Central memory CD8-positive, alpha-beta T cell (primary cell): ENCODE data around the gene IRS1.

Experiments
- ATAC-seq: fragments of 150-1000 bp; cut with Tn5 transposase; replicated peaks from 2 replicates; pipeline ENCODE4 v1.10.0; 2022; ENCODE audit warnings: mild to moderate bottlenecking, moderate FRiP score, moderate number of reproducible peaks; ENCODE audit not compliant: poor library complexity, severe bottlenecking; ENCODE audit errors: extremely low read depth
- DNase-seq, 2 donors: peaks; one replicate each; pipeline ENCODE4 v3.0.0; 2021; ENCODE audit warnings: low spot score in 2 of 2
- H3K27ac Mint-ChIP-seq: one replicate; pipeline ENCODE4 v1.8.0; 2022; ENCODE audit warnings: low read depth, mild to moderate bottlenecking, moderate library complexity, mixed read lengths
- H3K27me3 Mint-ChIP-seq: one replicate; pipeline ENCODE4 v1.8.0; 2022; ENCODE audit warnings: mixed read lengths
- H3K36me3 Mint-ChIP-seq: one replicate; pipeline ENCODE4 v1.8.0; 2022; ENCODE audit warnings: mild to moderate bottlenecking, moderate library complexity, mixed read lengths; ENCODE audit not compliant: insufficient read depth
- H3K4me1 Mint-ChIP-seq: one replicate; pipeline ENCODE4 v1.8.0; 2022; ENCODE audit warnings: mixed read lengths
- H3K4me3 Mint-ChIP-seq: one replicate; pipeline ENCODE4 v1.8.0; 2022; ENCODE audit warnings: mild to moderate bottlenecking, moderate library complexity, mixed read lengths
- H3K9me3 Mint-ChIP-seq: one replicate; pipeline ENCODE4 v1.8.0; 2022; ENCODE audit warnings: mixed read lengths

The IRS1 gene

DNA sequence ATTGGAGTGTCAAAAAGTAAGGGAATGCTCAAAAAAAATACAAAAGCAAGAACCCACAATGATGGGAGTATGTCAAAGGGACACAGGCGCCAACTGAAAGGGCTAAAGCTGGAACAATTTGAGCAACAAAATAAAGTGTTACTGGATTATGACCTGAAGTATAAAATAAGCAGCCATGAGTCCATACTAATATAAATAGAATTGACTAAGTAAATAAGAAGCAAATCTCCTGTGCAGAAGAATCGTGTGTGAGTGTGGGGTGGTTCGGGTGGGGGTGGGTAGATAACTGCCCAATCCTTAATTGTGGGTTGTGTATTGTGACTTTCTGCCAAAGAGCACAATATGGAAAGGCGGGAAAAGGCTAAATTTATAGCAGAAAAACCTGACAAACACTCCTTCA lies 23.5 kb downstream of the IRS1 start:
- no peak for ATAC-seq
- DNase-seq, result no peak
- Mint-ChIP-seq H3K27me3 (peaks cover 63% of the 10 kb centered on the region), H3K4me1 (peaks cover 18% of the 10 kb centered on the region), H3K27ac (no peak overlapping the region), H3K9me3 (peaks cover 11% of the 10 kb centered on the region), H3K36me3 (peaks cover 1% of the 10 kb centered on the region), H3K4me3 (no peak overlapping the region)

DNA sequence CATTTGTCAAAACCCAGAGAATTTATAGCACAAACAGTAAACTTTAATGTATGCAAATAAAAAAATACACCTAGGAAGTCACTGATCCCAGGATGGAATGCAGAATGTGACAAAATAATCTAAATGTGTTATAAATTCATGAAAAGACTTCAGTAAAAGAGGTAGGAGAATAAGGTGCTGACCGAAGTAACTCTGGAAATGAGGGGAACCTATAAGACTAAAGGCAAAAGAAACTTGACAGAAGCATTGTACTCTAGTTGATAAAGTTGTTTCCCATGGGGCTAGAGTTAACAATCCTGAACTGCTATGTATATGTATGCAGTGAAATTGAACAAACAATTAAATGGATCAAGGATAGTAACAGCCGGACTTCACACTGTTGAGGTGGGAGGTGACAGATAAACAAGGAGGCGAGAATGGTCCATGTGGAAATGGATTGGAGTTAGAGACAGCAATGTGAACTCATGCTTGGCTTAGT lies 24.5 kb downstream of the IRS1 start:
- peaks cover 59% of the 10 kb centered on the region for H3K27me3 Mint-ChIP-seq
- peaks cover 18% of the 10 kb centered on the region for H3K4me1 Mint-ChIP-seq
- peaks cover 1% of the 10 kb centered on the region for H3K36me3 Mint-ChIP-seq
- no peak overlapping the region for H3K4me3 Mint-ChIP-seq
- no peak for DNase-seq
- peaks cover 11% of the 10 kb centered on the region for H3K9me3 Mint-ChIP-seq
- H3K27ac Mint-ChIP-seq, result no peak overlapping the region
- ATAC-seq, result no peak

DNA sequence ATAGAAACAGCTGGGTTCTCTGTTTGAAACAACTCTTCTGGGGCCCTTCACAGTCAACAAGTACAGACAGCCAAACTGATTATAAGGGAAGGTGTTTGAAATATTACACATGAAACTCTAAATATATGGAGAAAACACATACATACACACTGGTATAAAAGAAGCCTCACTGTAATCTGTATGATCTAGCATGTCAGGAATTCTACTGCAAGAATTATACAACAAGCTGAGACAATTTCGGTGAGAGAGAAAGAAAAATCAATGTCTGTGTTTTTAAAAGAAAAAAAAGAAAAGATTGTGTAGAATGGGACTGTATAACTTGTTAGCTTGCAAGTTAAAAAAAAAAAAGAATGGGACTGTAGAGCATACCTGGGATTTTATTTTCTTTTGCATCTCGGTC lies 26.3 kb downstream of the IRS1 start:
- Mint-ChIP-seq H3K9me3 (peaks cover 11% of the 10 kb centered on the region), H3K36me3 (peaks cover 1% of the 10 kb centered on the region), H3K4me1 (peaks cover 18% of the 10 kb centered on the region), H3K27me3 (peaks cover 44% of the 10 kb centered on the region), H3K4me3 (no peak overlapping the region), H3K27ac (no peak overlapping the region)
- DNase-seq (no peak), ATAC-seq (no peak)

DNA sequence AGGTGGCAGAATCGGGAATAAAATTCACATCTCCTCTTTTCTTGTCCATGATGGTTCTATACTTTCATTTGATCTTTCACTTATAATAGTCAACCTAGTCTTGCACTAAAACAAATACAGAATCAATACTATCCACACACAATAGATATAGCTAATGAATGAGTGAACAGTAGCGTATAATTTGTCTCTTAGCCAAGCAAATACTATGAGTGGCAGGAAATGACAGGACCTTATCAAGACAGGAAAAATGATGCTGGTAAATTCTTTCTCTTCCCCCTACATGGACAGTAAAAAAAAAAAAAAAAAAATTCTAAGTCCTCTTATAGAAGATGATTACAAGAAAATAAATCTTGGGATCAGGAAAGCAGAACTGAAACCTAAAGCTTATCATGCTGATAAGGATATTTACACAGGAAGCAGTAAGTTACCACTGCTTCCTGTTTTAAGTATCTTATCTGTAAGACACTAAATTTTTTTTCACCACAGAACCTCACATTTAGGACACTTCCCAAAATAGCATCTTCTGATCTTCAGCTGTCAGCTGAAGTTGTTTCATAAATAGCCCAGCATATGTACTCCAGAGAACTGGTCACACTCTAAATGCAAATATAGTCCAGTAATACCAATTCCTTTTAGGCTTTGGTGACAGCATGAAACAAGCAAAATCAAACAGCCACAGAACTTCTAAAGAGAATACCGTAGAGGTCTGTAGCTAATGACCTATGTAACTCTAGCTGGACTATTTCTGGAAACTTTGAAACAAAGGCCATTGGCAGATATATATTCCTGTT lies 27.0 kb downstream of the IRS1 start:
- DNase-seq (no peak), ATAC-seq (peak; percentile 72)
- H3K9me3 Mint-ChIP-seq, result peaks cover 11% of the 10 kb centered on the region
- no peak overlapping the region for H3K27ac Mint-ChIP-seq
- peaks cover 1% of the 10 kb centered on the region for H3K36me3 Mint-ChIP-seq
- peaks cover 18% of the 10 kb centered on the region for H3K4me1 Mint-ChIP-seq
- H3K27me3 Mint-ChIP-seq, result peaks cover 41% of the 10 kb centered on the region
- H3K4me3 Mint-ChIP-seq, result no peak overlapping the region

DNA sequence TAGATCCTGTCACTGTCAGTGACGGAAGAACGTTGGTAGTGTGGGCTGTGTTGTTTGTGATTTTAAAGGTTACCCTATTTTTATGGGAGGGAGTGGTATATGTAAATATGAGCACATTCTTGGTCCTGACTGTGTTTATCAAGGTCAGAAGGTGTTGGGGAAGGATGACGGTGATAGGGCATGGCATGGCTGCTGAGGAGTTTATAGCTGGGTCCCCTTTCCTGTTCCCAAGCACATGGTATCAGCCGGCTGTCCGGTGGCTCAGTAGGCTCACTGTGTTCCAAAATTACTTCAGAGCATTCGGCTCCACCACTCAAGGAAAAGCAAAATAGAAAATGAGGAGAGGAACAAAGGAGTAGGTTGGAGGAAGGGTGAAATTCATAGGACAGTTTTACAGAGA lies 28.6 kb downstream of the IRS1 start:
- ATAC-seq, result no peak
- Mint-ChIP-seq H3K9me3 (peaks cover 11% of the 10 kb centered on the region), H3K4me1 (peaks cover 18% of the 10 kb centered on the region), H3K27ac (no peak overlapping the region), H3K27me3 (peaks cover 26% of the 10 kb centered on the region), H3K36me3 (peaks cover 1% of the 10 kb centered on the region), H3K4me3 (no peak overlapping the region)
- no peak for DNase-seq

DNA sequence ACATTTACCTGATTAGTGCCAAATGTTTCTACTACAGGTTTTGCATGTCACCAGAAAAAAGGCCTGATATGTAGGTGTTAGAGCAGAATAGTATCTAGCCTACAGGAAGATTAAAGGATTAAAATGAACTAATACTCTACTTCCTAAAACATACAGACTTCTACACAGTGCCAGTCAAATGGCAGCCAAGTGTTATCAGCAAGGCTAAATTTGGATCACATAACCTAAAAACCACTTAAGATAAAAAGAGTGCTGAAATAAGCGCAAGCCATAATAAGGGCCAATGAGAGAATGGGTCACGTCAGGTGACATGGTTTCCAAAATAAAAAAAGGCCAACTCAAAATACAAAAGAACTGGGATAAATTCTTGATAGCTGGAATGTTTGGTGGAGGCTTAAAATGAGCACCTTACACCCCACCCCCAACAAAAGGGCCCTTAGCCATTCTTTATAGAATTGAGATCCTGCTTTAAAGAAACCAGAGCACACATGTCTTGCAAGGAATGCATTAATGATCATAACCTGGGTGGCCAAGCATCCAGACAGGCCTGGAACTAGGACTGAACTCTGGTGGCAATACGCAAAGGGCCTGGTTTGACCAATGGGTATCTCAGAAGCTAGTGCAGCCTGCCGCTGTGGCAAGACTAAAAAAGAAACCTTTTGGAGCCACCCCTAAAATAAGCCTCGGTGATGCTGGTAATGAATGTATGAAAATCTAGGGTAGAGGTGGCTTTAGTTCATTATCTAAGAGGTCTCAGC lies 32.4 kb downstream of the IRS1 start:
- DNase-seq (no peak), ATAC-seq (no peak)
- Mint-ChIP-seq H3K9me3 (no peaks in the 10 kb centered on the region), H3K27me3 (no peaks in the 10 kb centered on the region), H3K4me3 (no peak overlapping the region), H3K36me3 (peaks cover 1% of the 10 kb centered on the region), H3K27ac (no peak overlapping the region), H3K4me1 (peaks cover 2% of the 10 kb centered on the region)

DNA sequence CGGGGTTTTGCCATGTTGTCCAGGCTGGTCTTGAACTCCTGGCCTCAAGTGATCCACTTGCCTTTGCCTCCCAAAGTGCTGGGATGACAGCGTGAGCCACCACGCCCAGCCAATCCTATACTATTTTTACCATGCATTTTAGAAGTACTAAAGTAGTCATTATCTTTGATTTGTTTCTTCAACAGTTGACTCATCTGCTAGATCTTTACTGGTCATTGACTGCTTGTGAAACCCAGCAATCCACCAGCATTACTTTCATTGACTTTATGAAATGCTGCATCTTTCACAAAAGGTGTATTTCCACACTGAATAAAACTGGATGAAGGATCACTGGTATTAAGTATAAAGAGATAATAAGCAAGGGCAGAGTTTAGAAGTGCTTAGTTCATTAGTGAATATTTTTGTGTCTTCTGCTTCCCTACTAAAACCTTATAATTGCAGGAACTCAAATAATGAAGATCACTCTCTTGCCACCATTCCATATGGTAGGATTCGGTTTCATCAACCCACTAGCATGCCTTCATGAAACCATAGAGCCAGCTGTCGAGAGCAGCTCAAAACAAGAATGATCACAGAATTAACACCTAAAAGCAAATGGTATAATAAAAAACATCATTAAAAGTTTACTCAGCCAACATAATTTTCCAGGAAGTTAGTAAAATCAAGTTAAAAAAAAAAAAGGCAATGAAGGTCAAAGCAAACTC lies 33.1 kb downstream of the IRS1 start:
- no peak overlapping the region for H3K4me3 Mint-ChIP-seq
- no peaks in the 10 kb centered on the region for H3K4me1 Mint-ChIP-seq
- DNase-seq (no peak), ATAC-seq (no peak)
- H3K36me3 Mint-ChIP-seq, result peaks cover 1% of the 10 kb centered on the region
- H3K9me3 Mint-ChIP-seq, result no peaks in the 10 kb centered on the region
- no peaks in the 10 kb centered on the region for H3K27me3 Mint-ChIP-seq
- H3K27ac Mint-ChIP-seq, result no peak overlapping the region

DNA sequence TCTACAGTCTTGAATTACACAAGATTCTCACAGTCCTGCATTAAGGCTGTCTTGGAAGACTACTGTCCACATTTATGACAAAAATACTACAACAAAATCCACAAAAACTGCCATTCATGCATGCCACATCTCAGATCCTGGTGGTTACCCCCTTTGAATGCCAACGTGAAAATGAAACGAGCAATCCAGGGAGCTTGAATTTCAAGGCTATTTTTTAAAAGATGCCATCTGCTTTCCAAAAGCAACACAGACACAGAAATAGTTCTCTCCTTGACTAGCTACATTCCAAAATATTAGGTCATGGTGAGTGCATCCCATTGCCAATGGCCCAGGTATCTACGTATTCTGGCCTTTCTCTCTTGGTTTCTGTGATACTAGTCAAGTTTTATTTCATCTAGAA lies 36.3 kb downstream of the IRS1 start:
- Mint-ChIP-seq H3K27me3 (no peaks in the 10 kb centered on the region), H3K9me3 (no peaks in the 10 kb centered on the region), H3K27ac (no peak overlapping the region), H3K4me1 (no peaks in the 10 kb centered on the region), H3K4me3 (no peak overlapping the region), H3K36me3 (no peaks in the 10 kb centered on the region)
- DNase-seq, result no peak
- no peak for ATAC-seq

DNA sequence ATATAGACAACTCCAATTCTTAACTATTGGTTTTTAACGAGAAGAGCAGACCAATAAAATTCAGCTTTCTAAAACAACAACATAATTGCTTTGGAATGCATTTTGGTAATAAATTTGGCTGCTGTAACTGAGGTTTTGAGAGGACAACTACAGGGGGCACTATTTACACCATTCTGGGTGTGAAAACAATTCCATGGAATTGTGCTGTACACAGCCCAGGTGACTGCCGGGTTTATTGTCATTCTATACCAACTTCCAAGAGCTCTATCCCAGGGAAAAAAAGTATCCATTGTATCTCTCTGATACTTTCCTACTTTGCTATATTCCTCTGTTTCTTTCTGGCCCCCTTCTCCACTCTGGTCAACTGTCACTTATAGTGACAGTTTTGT lies 38.4 kb downstream of the IRS1 start:
- H3K4me3 Mint-ChIP-seq, result no peak overlapping the region
- no peaks in the 10 kb centered on the region for H3K36me3 Mint-ChIP-seq
- H3K9me3 Mint-ChIP-seq, result no peaks in the 10 kb centered on the region
- H3K27me3 Mint-ChIP-seq, result no peaks in the 10 kb centered on the region
- no peak for ATAC-seq
- H3K27ac Mint-ChIP-seq, result no peak overlapping the region
- no peaks in the 10 kb centered on the region for H3K4me1 Mint-ChIP-seq
- DNase-seq, result no peak

DNA sequence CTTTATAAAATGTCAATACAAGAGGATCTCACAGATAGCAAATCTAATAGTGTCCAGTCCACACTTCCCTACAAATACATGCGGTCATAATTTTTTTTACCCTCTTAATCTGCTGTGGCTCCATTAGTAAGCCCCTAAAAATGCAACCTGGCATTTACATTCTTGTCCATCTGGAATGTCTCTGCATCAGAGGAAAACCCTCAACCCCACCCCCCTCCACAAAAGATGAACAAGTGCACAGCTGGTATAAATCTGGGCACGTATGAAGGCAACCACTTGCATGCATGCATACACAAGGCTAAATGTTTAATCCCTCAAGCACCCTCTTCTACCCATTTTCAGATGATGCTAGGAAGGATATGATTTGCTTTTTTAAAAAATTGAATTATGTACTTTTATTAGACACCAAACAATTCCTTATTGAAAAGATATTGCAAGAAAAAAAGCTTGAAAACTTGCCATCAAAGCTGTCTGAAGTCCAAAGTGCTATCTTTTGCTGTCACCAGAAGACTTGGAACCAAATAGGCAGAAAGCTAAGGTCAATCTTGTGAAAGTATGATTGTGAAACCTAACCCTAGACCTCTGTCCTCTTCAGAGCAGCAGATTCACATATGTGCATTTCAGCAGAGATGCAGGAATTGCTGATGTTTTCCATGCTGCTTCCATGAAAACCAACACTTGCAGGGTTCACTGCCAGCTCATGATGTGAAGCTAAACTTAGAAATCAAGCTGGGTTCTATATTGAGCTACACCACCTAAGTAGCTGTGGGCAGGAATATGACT lies 39.0 kb downstream of the IRS1 start:
- Mint-ChIP-seq H3K4me3 (no peak overlapping the region), H3K27ac (no peak overlapping the region), H3K9me3 (no peaks in the 10 kb centered on the region), H3K4me1 (no peaks in the 10 kb centered on the region), H3K27me3 (no peaks in the 10 kb centered on the region), H3K36me3 (no peaks in the 10 kb centered on the region)
- DNase-seq (no peak), ATAC-seq (no peak)

DNA sequence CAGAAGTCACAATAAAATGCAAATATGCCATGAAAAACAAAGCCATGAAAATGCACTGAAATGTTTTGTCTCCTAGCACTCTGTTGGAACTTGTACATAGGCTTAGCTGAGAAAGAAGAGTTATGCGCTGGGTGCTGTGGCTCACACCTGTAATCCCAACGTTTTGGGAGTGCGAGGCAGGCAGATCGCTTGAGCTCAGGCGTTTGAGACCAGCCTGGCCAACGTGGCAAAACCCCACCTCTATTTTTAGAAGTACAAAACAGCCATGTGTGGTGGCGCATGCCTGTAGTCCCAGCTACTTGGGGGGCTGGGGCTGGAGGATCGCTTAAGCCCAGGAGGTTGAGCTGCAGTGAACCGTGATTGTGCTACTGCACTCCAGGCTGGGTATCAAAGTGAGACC lies 39.9 kb downstream of the IRS1 start:
- Mint-ChIP-seq H3K4me1 (no peaks in the 10 kb centered on the region), H3K4me3 (no peak overlapping the region), H3K27ac (no peak overlapping the region), H3K9me3 (no peaks in the 10 kb centered on the region), H3K36me3 (no peaks in the 10 kb centered on the region), H3K27me3 (no peaks in the 10 kb centered on the region)
- ATAC-seq, result no peak
- no peak for DNase-seq

DNA sequence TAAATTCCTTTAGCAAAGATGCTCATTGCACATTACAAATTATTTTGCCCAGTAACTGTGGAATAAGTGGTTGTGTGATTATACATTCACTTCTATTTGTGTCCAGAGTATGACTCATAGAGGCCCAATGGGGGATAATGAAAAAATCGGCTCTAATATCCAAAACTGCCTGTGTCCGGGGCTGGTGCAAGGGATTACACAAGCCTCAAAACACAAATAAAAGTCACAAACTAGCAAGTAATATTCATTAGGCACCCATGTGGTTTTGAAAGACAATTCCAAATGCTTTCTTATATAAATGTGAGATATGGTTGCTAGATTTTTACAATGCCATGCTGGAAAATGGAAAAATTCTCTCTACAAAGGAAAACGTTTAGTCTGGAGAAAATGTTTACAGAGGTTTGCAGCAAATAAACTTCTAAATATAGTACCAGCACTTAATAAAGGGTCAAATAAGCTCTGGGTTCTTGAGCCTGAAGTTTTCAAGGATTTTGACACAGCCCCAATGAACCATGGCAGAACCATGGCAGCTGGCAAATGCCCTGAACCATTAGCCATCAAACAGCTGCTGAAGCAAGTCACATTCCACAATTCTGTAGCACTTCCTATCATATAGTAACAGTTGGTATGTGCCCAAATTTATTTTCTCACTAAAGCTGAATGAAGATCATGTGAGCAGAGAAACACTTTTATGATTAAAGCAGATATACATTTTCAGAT lies 40.5 kb downstream of the IRS1 start:
- Mint-ChIP-seq H3K9me3 (no peaks in the 10 kb centered on the region), H3K4me3 (no peak overlapping the region), H3K36me3 (no peaks in the 10 kb centered on the region), H3K27me3 (no peaks in the 10 kb centered on the region), H3K27ac (no peak overlapping the region), H3K4me1 (no peaks in the 10 kb centered on the region)
- DNase-seq (no peak), ATAC-seq (no peak)
